GM10266 (cell line): ENCODE measurements around the gene DPP4.
"Not testable (repeated sequence)": the region's sequence is repeated elsewhere in the genome, so short reads cannot be mapped to it uniquely, and the experiment has no call there.

ENCODE experiments used
- DNase-seq: peaks from one replicate; pipeline ENCODE4 v3.0.0; 2012; ENCODE audit errors: extremely low spot score
- TF ChIP-seq, protein P1 (sequence below): IDR thresholded peaks from 2 replicates; pipeline ENCODE4 v1.5.1; 2012; ENCODE audit warnings: mild to moderate bottlenecking, low read depth; ENCODE audit not compliant: control insufficient read depth, insufficient read depth; ENCODE audit errors: missing control alignments

DPP4 gene

DNA sequence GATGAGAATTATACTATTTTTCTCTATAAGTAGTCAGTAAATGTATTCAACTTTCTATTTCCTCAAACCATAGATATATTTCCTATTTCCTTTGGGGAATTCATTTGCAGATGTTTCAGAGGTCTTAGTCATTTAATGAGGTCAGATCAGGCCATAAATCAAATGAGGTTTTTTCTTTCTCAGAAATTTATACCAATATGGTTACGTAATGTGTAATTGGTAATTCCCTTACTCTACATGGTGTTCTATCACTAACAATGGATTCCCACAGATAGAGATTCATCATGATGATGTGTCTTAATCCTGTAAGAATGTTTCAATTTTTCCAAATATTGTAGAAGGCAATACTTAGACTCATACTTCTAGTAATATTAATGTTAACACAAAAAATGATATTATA, 108.0 kb downstream of the DPP4 start:
- TF ChIP-seq, protein P1, sequence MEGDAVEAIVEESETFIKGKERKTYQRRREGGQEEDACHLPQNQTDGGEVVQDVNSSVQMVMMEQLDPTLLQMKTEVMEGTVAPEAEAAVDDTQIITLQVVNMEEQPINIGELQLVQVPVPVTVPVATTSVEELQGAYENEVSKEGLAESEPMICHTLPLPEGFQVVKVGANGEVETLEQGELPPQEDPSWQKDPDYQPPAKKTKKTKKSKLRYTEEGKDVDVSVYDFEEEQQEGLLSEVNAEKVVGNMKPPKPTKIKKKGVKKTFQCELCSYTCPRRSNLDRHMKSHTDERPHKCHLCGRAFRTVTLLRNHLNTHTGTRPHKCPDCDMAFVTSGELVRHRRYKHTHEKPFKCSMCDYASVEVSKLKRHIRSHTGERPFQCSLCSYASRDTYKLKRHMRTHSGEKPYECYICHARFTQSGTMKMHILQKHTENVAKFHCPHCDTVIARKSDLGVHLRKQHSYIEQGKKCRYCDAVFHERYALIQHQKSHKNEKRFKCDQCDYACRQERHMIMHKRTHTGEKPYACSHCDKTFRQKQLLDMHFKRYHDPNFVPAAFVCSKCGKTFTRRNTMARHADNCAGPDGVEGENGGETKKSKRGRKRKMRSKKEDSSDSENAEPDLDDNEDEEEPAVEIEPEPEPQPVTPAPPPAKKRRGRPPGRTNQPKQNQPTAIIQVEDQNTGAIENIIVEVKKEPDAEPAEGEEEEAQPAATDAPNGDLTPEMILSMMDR = no peak
- DNase-seq = no peak

DNA sequence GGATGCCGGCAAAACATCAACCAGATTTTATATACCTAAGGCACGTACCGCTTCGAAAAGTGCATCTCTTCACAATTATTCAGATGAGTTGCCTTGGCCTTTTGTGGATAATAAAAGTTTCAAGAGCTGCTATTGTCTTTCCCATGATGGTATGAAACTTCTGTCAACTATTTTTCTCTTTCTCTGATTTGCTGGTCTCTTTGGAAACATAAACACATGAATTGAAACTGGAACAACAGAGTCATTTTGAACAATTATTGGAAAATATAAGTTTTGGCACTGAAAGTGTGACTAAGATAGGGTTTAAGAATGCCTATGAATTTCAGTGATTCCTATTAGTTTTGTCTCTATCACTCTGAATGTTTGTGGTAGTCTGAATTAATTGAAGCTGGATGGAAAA, 109.9 kb downstream of the DPP4 start:
- TF ChIP-seq, protein P1 = no peak
- DNase-seq = no peak

DNA sequence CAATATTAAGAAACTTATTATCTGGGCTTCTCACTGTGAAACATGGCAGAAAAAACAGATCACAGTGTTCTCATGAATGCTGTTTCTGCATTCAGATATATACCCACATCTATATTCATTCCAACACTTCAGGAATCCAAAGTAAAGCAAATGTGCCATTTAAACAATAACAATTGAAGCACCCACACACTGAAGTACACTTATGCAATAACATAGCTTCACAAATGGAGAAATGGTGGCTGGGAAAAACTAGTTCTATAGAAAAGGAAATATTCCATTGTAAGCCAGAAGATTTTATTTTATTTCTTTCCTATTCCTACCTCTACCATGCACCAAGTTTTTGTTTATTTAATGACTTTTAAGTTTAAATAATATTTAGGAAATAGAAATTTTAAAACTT, 111.9 kb downstream of the DPP4 start:
- TF ChIP-seq, protein P1 = no peak
- no peak for DNase-seq

DNA sequence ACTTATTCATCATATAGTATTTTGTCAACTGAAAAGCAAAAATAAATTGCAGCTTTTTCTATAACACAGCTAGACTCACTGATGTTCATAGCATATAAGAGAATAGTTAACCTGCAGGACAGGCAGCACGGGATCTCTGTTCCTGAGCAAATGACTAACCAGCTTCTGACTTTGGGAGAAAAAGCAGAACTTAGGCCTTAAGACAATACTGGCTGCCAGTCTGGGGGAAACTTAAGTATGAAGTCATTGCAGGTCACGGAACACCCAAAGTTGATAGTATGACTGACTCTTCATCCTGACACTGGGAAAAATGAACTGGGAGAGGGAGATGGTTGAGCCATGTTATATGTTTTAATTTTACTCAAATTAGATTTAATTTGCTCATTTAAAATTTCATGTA, 113.0 kb downstream of the DPP4 start:
- TF ChIP-seq, protein P1 = no peak
- DNase-seq = no peak

DNA sequence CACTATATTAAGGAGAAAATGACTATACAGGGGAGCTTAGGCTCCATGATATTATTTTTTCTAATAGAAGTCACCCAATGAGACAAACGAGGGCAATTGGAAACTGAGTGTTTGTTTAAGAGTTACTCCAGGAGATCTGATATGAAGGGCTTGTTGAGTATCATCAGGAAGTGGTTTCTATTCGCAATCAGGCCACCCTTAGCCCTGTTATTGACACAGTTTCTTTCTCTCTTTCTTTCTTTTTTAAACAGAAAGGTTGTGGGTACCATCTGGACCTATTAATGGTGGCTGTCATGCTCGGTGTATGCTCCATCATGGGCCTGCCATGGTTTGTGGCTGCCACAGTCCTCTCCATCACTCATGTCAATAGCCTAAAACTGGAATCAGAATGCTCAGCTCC, 117.3 kb downstream of the DPP4 start:
- no peak for DNase-seq
- TF ChIP-seq, protein P1 = no peak

DNA sequence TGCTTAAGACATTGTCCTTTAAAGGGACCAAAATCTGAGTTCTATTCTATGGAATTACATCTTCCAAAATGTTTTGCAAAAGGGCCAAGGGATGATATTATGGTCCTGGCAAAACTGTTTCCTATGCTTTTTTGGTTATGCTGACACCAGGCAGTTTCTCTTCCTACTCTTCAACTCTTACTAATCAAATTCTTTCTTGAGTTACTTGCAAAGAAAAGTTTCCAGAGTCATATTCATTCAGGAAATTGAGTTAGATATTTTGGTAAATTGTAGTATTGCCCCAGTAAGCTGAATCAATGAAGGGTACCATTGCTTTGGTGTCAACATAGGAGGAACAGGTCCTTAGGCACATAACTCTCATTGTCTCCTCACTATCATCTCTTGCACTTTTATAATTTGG, 118.8 kb downstream of the DPP4 start:
- TF ChIP-seq, protein P1 = no peak
- no peak for DNase-seq

DNA sequence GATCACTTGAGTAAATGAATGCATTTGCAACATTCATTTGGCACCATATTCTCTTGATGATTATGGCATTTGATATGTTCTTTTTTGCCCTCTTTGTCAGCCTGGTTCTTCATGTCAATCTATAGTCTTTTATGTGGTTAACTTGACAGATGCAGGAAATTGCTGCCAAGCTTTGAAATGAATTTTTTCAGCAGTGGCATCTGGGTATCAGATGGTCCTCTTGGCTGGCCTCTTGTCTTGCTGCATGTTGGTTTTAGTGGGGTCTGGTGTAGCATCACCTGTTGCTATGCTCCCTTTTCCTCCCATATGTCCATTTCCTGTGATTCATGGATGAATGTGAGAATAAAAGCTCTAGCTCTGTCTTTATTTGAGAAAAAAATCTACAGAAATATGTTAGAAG, 119.9 kb downstream of the DPP4 start:
- no peak for DNase-seq
- TF ChIP-seq, protein P1 = no peak

DNA sequence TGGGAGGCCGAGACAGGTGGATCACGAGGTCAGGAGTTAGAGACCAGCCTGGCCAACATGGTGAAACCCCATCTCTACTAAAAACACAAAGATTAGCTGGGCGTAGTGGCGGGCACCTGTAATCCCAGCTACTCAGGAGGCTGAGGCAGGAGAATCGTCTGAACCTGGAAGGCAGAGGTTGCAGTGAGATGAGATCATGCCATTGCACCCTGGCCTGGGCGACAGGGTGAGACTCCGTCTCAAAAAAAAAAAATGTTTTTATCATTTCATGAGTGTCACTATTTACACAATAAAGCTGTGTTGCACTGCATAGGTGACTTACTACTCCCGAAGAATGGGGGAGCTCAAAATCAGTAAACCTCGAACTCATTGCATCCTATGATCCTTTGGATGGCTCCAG, 120.6 kb downstream of the DPP4 start:
- not testable (repeated sequence) for DNase-seq
